Liver (tissue), 3 donors: ENCODE results near the gene GUCA1A.

Experiments
- EGR1 ChIP-seq, 2 donors: IDR thresholded peaks; 2 replicates each; pipeline ENCODE4 v1.6.1; 2016 to 2018; ENCODE audit warnings: antibody characterized with exemption in 2 of 2, low read depth in 2 of 2
- FOXA2 ChIP-seq: IDR thresholded peaks from 2 replicates; pipeline ENCODE4 v1.6.1; 2016; ENCODE audit warnings: antibody characterized with exemption
- RAD21 ChIP-seq, 2 donors: IDR thresholded peaks; 2 replicates each; pipeline ENCODE4 v1.6.1; 2016; ENCODE audit warnings: antibody characterized with exemption in 2 of 2, mild to moderate bottlenecking in 2 of 2
- SP1 ChIP-seq: IDR thresholded peaks from 2 replicates; pipeline ENCODE4 v1.6.1; 2018; ENCODE audit warnings: antibody characterized with exemption, mild to moderate bottlenecking
- TF ChIP-seq, protein P1 (sequence below): IDR thresholded peaks from 2 replicates; pipeline ENCODE4 v1.6.1; 2016; ENCODE audit warnings: antibody characterized with exemption
- TF ChIP-seq, protein P2 (sequence below): fragments of 150-350 bp; IDR thresholded peaks from 2 replicates; pipeline ENCODE4 v1.5.1; 2017; ENCODE audit warnings: improper control_type of control experiment, low read depth, low read length; ENCODE audit not compliant: missing input control
- TF ChIP-seq, protein P3 (sequence below): IDR thresholded peaks from 2 replicates; pipeline ENCODE4 v1.6.1; 2016; ENCODE audit warnings: antibody characterized with exemption
- TF ChIP-seq, protein P4 (sequence below): IDR thresholded peaks from 2 replicates; pipeline ENCODE4 v1.6.1; 2016; ENCODE audit warnings: antibody characterized with exemption, mild to moderate bottlenecking
- donor health status: healthy.
- donor health status: healthy.

DNA sequence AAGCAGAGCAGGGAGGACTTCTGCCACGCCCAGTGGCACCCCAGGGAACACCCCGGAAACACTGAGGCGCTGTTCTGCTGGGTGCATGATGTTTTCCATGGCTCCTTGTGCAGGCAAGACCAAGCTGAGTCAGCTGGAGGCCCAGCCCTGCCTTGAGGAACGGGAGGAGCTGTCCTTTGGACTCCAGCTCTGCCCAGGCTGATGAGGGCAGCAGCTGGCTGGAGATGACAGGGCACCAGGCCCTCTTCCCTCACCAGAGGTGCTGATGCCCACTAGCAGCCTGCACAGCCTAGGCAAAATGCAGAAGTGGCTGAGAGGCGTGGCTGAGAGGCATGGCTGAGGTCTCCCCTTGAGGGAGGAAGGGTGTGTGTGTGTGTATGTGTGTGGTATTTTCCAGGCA lies 33.1 kb upstream of the GUCA1A start:
- TF ChIP-seq, protein P1, sequence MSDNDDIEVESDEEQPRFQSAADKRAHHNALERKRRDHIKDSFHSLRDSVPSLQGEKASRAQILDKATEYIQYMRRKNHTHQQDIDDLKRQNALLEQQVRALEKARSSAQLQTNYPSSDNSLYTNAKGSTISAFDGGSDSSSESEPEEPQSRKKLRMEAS: no peak
- TF ChIP-seq, protein P2, sequence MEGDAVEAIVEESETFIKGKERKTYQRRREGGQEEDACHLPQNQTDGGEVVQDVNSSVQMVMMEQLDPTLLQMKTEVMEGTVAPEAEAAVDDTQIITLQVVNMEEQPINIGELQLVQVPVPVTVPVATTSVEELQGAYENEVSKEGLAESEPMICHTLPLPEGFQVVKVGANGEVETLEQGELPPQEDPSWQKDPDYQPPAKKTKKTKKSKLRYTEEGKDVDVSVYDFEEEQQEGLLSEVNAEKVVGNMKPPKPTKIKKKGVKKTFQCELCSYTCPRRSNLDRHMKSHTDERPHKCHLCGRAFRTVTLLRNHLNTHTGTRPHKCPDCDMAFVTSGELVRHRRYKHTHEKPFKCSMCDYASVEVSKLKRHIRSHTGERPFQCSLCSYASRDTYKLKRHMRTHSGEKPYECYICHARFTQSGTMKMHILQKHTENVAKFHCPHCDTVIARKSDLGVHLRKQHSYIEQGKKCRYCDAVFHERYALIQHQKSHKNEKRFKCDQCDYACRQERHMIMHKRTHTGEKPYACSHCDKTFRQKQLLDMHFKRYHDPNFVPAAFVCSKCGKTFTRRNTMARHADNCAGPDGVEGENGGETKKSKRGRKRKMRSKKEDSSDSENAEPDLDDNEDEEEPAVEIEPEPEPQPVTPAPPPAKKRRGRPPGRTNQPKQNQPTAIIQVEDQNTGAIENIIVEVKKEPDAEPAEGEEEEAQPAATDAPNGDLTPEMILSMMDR: no peak
- TF ChIP-seq SP1: no peak
- no peak for TF ChIP-seq RAD21 (IDR thresholded peaks at IDR 0.05)
- TF ChIP-seq, protein P3, sequence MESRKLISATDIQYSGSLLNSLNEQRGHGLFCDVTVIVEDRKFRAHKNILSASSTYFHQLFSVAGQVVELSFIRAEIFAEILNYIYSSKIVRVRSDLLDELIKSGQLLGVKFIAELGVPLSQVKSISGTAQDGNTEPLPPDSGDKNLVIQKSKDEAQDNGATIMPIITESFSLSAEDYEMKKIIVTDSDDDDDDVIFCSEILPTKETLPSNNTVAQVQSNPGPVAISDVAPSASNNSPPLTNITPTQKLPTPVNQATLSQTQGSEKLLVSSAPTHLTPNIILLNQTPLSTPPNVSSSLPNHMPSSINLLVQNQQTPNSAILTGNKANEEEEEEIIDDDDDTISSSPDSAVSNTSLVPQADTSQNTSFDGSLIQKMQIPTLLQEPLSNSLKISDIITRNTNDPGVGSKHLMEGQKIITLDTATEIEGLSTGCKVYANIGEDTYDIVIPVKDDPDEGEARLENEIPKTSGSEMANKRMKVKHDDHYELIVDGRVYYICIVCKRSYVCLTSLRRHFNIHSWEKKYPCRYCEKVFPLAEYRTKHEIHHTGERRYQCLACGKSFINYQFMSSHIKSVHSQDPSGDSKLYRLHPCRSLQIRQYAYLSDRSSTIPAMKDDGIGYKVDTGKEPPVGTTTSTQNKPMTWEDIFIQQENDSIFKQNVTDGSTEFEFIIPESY: no peak
- no peak for TF ChIP-seq FOXA2
- TF ChIP-seq, protein P4, sequence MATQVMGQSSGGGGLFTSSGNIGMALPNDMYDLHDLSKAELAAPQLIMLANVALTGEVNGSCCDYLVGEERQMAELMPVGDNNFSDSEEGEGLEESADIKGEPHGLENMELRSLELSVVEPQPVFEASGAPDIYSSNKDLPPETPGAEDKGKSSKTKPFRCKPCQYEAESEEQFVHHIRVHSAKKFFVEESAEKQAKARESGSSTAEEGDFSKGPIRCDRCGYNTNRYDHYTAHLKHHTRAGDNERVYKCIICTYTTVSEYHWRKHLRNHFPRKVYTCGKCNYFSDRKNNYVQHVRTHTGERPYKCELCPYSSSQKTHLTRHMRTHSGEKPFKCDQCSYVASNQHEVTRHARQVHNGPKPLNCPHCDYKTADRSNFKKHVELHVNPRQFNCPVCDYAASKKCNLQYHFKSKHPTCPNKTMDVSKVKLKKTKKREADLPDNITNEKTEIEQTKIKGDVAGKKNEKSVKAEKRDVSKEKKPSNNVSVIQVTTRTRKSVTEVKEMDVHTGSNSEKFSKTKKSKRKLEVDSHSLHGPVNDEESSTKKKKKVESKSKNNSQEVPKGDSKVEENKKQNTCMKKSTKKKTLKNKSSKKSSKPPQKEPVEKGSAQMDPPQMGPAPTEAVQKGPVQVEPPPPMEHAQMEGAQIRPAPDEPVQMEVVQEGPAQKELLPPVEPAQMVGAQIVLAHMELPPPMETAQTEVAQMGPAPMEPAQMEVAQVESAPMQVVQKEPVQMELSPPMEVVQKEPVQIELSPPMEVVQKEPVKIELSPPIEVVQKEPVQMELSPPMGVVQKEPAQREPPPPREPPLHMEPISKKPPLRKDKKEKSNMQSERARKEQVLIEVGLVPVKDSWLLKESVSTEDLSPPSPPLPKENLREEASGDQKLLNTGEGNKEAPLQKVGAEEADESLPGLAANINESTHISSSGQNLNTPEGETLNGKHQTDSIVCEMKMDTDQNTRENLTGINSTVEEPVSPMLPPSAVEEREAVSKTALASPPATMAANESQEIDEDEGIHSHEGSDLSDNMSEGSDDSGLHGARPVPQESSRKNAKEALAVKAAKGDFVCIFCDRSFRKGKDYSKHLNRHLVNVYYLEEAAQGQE: no peak
- no peak for TF ChIP-seq EGR1 (IDR thresholded peaks at IDR 0.05; ENCODE audit: low read depth in 2 of 2)
